ENCODE measurements around the gene LITAFD.

The LITAFD gene

DNA sequence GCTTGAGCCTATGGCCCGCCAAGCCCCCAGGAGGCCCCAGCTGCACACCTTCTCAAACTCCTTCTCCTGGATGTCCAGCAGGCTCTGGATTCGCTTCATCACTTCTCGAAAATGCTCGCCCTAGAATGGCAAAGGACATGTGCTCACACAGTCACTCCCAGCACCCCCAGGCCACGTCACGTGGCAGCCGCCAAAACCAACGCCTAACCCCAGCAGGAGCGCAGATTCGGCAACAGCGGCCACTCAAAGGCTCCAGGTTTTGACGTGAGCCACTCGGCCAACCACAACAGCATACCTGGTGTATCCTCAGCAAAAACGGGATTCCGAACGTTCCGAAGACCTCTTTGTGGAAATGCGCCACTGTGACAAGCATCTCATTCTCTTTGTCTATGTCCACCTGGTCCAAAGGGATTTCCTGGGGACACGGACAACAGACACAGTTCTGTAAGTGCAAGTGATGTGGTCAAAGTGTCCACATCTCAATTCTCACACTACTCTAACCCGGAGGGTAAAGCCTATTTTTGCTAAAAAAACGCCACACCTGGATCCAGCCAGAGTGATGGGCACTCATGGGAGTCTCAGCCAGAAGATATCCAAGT is 12.7 kb downstream of the LITAFD start:
- Histone ChIP-seq H3K4me3 (ENCODE audit: insufficient read depth, low read depth, low read length) (no peak overlapping the region), H3K4me1 (ENCODE audit: control insufficient read depth, insufficient read depth, low read length) (peaks cover 21% of the 10 kb centered on the region), H3K27ac (ENCODE audit: insufficient read depth, low read depth, low read length, poor library complexity, severe bottlenecking) (no peak overlapping the region), H3K9me3 (ENCODE audit: control insufficient read depth, low read length) (no peaks in the 10 kb centered on the region), H3K27me3 (ENCODE audit: control insufficient read depth, insufficient read depth, low read length, poor library complexity, severe bottlenecking) (no peaks in the 10 kb centered on the region), H3K36me3 (ENCODE audit: control insufficient read depth, insufficient read depth, low read length) (peaks cover 64% of the 10 kb centered on the region)
- 96% methylated on average over 21 of the region's 21 CpGs for WGBS, 2 experiments

DNA sequence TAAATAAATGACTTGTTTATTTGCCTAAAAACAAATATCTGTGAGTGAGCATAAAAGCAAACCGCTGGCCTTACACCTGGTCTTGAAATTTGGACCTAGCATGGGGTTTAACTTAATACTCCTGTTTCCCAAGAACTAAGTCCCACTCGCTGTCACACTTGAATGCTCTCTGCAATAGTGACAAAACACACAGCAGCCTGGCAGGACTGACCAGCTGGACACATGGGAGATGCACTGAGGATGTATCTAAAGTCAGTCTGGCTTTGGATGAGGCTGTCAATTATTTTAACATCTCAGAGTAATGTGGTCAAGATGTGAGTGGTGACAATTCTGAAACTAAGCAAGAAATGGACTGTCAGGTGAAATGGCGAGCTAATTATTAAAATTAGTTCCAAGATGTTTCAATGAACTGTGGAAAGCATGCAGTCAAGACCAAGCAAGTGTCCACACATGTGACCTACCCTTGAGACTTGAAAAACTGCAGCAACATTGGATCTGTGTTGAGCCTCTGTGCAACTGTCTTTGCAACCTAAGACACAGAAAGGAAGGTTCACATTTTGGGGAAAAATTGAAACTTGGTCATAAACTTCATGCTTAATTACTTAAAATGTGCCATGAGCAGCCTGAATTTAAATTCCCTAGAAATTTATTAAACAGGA is 16.6 kb downstream of the LITAFD start:
- 94 to 96% methylated on average over 3 of the region's 3 CpGs for WGBS, 2 experiments
- Histone ChIP-seq H3K36me3 (ENCODE audit: control insufficient read depth, insufficient read depth, low read length) (peaks cover 72% of the 10 kb centered on the region), H3K27ac (ENCODE audit: insufficient read depth, low read depth, low read length, poor library complexity, severe bottlenecking) (no peak overlapping the region), H3K9me3 (ENCODE audit: control insufficient read depth, low read length) (no peaks in the 10 kb centered on the region), H3K4me1 (ENCODE audit: control insufficient read depth, insufficient read depth, low read length) (peaks cover 2% of the 10 kb centered on the region), H3K4me3 (ENCODE audit: insufficient read depth, low read depth, low read length) (no peak overlapping the region), H3K27me3 (ENCODE audit: control insufficient read depth, insufficient read depth, low read length, poor library complexity, severe bottlenecking) (no peaks in the 10 kb centered on the region)

DNA sequence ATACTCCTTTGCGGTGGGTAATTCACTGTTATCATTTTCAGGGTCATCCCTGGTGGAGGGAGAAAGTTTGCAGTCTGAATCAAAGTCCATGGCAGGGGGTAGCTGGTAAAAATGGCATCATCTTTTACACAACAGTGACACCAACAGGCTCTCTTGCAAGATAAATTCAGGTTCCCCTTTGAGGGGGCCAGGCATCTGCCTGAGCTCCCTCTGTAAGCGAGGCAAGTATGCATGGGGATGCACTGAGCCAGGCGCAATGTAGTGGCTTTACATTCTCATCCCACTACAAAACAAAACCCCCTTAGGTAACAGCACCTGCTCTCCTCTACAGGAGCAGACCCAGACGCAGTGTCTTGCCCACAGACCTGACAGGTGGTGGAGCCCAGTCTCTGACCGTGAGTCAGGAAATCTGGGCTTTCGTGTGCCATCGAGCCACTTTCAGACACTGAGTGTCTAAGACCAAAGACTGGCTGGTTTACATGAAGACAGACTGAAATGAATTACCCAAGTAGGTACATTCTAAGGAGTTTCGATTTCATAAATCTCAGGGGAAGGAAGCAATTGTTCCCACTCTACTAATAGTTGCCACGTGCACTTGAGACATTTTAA is 17.7 kb downstream of the LITAFD start:
- H3K4me1 ChIP-seq (ENCODE audit: control insufficient read depth, insufficient read depth, low read length) = no peaks in the 10 kb centered on the region
- no peaks in the 10 kb centered on the region for H3K9me3 ChIP-seq (ENCODE audit: control insufficient read depth, low read length)
- WGBS, 2 experiments = 93 to 96% methylated on average over 9 of the region's 9 CpGs
- H3K27me3 ChIP-seq (ENCODE audit: control insufficient read depth, insufficient read depth, low read length, poor library complexity, severe bottlenecking) = no peaks in the 10 kb centered on the region
- no peak overlapping the region for H3K27ac ChIP-seq (ENCODE audit: insufficient read depth, low read depth, low read length, poor library complexity, severe bottlenecking)
- H3K4me3 ChIP-seq (ENCODE audit: insufficient read depth, low read depth, low read length) = no peak overlapping the region
- H3K36me3 ChIP-seq (ENCODE audit: control insufficient read depth, insufficient read depth, low read length) = peaks cover 71% of the 10 kb centered on the region

DNA sequence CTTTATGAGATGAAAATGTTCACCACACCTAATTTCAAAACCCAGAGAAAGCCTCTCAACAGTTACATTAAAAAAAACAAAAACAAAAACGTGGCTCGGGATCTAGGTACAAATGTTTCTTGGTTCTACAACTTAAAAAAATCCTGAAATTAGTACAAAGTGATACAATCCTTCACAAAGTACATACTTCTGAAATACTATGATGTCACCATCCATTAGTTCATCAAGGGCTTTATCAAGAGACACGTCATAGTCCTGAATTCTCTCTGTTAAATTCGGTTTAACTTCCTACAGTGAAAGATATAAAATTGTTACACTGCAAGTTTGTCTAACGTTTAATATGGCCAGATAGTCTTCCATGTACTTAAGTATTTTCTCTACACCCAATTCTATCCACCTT is 18.2 kb downstream of the LITAFD start:
- Histone ChIP-seq H3K9me3 (ENCODE audit: control insufficient read depth, low read length) (no peaks in the 10 kb centered on the region), H3K36me3 (ENCODE audit: control insufficient read depth, insufficient read depth, low read length) (peaks cover 71% of the 10 kb centered on the region), H3K4me1 (ENCODE audit: control insufficient read depth, insufficient read depth, low read length) (no peaks in the 10 kb centered on the region), H3K27me3 (ENCODE audit: control insufficient read depth, insufficient read depth, low read length, poor library complexity, severe bottlenecking) (no peaks in the 10 kb centered on the region), H3K4me3 (ENCODE audit: insufficient read depth, low read depth, low read length) (no peak overlapping the region), H3K27ac (ENCODE audit: insufficient read depth, low read depth, low read length, poor library complexity, severe bottlenecking) (no peak overlapping the region)
- 93 to 95% methylated on average over 4 to 5 of the region's 5 CpGs for WGBS, 2 experiments

DNA sequence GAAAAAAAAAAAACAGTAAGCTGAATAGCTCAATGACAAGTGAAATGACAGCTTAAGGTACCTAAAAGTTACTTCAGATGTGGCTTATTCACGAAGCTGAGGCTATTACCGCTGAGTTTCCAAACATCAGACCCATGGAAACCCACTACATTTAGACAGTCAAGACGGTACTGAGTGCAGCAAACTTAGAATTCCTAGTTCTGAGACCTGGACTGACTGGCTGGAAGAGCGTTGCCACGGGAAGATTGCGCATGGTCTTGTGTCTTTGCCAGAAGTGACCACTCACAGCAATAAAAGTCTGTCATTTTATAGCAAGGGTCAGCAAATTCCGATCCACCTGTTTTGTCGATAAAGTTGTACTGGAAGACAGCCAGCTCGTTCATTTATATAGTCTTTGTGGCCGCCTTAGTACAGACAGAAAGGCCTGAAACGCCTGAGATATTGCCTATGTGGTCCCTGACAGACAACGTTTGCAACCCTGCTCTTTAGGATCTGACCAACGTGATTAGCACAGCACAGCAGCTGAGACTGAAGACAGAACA is 19.2 kb downstream of the LITAFD start:
- Histone ChIP-seq H3K36me3 (ENCODE audit: control insufficient read depth, insufficient read depth, low read length) (peaks cover 71% of the 10 kb centered on the region), H3K4me3 (ENCODE audit: insufficient read depth, low read depth, low read length) (no peak overlapping the region), H3K27ac (ENCODE audit: insufficient read depth, low read depth, low read length, poor library complexity, severe bottlenecking) (no peak overlapping the region), H3K4me1 (ENCODE audit: control insufficient read depth, insufficient read depth, low read length) (no peaks in the 10 kb centered on the region), H3K27me3 (ENCODE audit: control insufficient read depth, insufficient read depth, low read length, poor library complexity, severe bottlenecking) (no peaks in the 10 kb centered on the region), H3K9me3 (ENCODE audit: control insufficient read depth, low read length) (no peaks in the 10 kb centered on the region)
- 95 to 96% methylated on average over 13 of the region's 13 CpGs for WGBS, 2 experiments

DNA sequence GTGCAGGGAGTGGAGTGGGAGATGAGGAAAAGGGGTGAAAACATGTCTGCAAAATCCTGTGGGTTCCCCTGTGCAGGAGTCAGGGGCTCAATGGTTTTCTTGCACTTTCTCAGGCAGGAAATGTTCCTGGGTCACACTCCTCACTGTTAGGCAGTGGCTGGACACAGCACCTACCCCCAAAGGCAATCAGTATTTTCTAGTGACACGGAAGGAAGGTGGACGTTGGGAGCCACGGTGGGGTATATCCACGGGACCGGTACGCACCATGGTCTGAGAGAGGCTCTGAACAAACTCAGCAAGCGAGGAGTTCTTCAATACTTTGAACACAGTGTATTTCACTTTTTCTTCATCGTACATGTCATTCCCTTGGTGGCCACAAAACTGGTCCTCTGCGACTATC is 20.9 kb downstream of the LITAFD start:
- H3K36me3 ChIP-seq (ENCODE audit: control insufficient read depth, insufficient read depth, low read length) = peaks cover 65% of the 10 kb centered on the region
- H3K27me3 ChIP-seq (ENCODE audit: control insufficient read depth, insufficient read depth, low read length, poor library complexity, severe bottlenecking) = no peaks in the 10 kb centered on the region
- H3K27ac ChIP-seq (ENCODE audit: insufficient read depth, low read depth, low read length, poor library complexity, severe bottlenecking) = no peak overlapping the region
- no peaks in the 10 kb centered on the region for H3K4me1 ChIP-seq (ENCODE audit: control insufficient read depth, insufficient read depth, low read length)
- H3K4me3 ChIP-seq (ENCODE audit: insufficient read depth, low read depth, low read length) = no peak overlapping the region
- WGBS, 2 experiments = 96 to 97% methylated on average over 9 of the region's 9 CpGs
- no peaks in the 10 kb centered on the region for H3K9me3 ChIP-seq (ENCODE audit: control insufficient read depth, low read length)

DNA sequence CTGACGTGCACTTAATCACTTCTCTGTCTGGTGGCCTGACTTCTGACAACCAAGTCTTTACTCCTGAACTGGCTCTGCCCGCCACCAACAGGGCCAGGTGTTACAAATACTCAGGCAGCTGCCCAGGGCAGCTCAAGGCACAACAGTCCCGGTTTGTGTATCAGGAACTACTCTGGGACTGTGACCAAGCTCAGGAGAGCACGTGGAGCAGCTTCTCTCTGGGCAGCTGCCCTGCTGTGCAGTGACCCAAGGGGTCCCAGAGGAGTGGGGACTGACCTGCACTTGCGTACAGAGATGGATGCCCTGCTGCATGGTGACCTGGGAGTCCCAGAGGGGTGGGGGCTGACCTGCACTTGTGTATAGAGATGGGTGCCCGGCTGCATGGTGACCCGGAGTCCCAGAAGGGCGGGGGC is 21.9 kb downstream of the LITAFD start:
- Histone ChIP-seq H3K36me3 (ENCODE audit: control insufficient read depth, insufficient read depth, low read length) (peaks cover 64% of the 10 kb centered on the region), H3K4me3 (ENCODE audit: insufficient read depth, low read depth, low read length) (no peak overlapping the region), H3K27ac (ENCODE audit: insufficient read depth, low read depth, low read length, poor library complexity, severe bottlenecking) (no peak overlapping the region), H3K4me1 (ENCODE audit: control insufficient read depth, insufficient read depth, low read length) (no peaks in the 10 kb centered on the region), H3K27me3 (ENCODE audit: control insufficient read depth, insufficient read depth, low read length, poor library complexity, severe bottlenecking) (no peaks in the 10 kb centered on the region), H3K9me3 (ENCODE audit: control insufficient read depth, low read length) (no peaks in the 10 kb centered on the region)
- WGBS, 2 experiments = 95 to 97% methylated on average over 8 of the region's 8 CpGs

DNA sequence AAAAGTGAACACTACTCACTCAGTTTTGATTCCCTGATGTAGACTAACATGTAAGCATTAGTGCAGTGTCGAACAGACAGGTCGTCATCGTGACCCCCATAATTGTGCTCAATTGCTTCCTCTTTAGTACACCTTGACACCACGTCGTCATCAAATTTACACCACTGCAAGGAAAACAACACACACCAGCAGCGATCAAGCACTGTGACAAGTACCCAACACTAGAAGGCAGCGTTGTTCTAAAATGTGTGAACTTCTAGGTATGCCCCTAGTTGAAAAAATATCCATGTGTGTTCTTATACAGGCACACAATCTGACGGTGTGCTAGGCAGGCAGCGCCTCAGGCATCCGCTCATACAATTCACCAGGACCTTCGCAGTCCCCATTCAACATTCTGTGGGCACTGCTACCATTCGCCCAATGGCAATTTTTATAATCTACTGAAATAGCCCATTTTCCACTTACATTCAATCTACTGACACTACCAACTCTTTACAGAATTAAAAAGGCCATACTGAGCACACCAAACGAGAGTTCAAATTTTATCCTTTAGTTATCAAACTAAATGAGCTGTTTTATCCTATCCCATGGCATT is 23.1 kb downstream of the LITAFD start:
- Histone ChIP-seq H3K36me3 (ENCODE audit: control insufficient read depth, insufficient read depth, low read length) (peaks cover 63% of the 10 kb centered on the region), H3K27ac (ENCODE audit: insufficient read depth, low read depth, low read length, poor library complexity, severe bottlenecking) (no peak overlapping the region), H3K9me3 (ENCODE audit: control insufficient read depth, low read length) (no peaks in the 10 kb centered on the region), H3K27me3 (ENCODE audit: control insufficient read depth, insufficient read depth, low read length, poor library complexity, severe bottlenecking) (no peaks in the 10 kb centered on the region), H3K4me1 (ENCODE audit: control insufficient read depth, insufficient read depth, low read length) (no peaks in the 10 kb centered on the region), H3K4me3 (ENCODE audit: insufficient read depth, low read depth, low read length) (no peak overlapping the region)
- WGBS, 2 experiments = 93 to 95% methylated on average over 13 of the region's 13 CpGs

DNA sequence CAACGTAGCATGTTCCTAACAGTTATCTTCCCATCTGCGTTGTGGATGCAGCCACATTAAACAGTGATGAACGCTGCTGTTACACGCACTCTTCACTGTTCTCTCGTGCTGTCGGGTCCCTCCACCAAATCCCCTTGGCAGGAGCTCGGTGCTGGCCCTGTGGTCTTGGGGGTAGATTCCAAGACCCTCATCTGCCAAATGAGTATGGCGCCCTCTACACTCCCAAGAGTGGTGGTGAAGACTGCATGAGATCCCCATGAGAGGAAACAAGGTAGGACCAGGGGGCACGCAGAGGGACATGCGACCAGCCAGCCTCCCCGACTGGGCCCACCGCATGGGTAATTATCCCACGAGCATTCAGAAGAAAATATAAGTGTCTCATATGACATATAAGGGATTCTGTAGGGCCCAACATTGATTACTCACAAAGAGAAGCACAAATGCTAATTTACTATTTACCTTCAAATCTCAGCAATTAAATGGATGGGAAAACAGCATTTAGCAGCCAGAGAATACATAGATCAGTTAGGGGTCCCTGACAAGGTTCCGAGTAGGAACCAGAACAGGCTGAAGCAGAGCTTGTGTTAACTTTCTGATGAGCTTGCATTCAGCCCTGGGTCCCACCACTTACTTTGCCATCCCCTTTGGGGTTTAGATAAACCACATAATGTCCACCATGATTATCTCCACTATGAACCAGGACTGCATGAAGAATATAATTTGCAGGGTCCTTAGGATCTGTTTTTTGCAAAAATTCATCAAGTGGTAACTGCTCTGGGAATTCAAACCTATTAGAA is 23.8 kb downstream of the LITAFD start:
- WGBS, 2 experiments = 84 to 87% methylated on average over 14 of the region's 14 CpGs
- no peaks in the 10 kb centered on the region for H3K9me3 ChIP-seq (ENCODE audit: control insufficient read depth, low read length)
- H3K36me3 ChIP-seq (ENCODE audit: control insufficient read depth, insufficient read depth, low read length) = peaks cover 62% of the 10 kb centered on the region

More for the DNA sequence above, 23.8 kb downstream of the LITAFD start:
- Histone ChIP-seq H3K4me1 (ENCODE audit: control insufficient read depth, insufficient read depth, low read length) (no peaks in the 10 kb centered on the region), H3K27me3 (ENCODE audit: control insufficient read depth, insufficient read depth, low read length, poor library complexity, severe bottlenecking) (no peaks in the 10 kb centered on the region), H3K27ac (ENCODE audit: insufficient read depth, low read depth, low read length, poor library complexity, severe bottlenecking) (no peak overlapping the region), H3K4me3 (ENCODE audit: insufficient read depth, low read depth, low read length) (no peak overlapping the region)

Measured in ectodermal cell (in vitro differentiated cells).